Astrocyte (in vitro differentiated cells and primary cell): ENCODE data around the gene CERKL. TPM values are rescaled to one million over a fixed set of nuclear protein-coding genes. Genes with fewer than 3 reads are reported as not detected.

ENCODE experiments used
- DNase-seq: peaks from one replicate; pipeline ENCODE4 v3.0.0-alpha.2; 2010; ENCODE audit warnings: low read depth
- FAIRE-seq: peaks from 2 replicates; lab custom pipeline; 2011; peaks lifted over from hg19 to GRCh38; lab: Jason Lieb, UNC
- H2AFZ ChIP-seq: 2 replicates; pipeline ENCODE4 v1.6.0; 2012; ENCODE audit warnings: low read depth, low read length, inconsistent platforms
- H3K27ac ChIP-seq: 2 replicates; pipeline ENCODE4 v1.5.1; 2011; ENCODE audit warnings: low read depth, low read length, inconsistent platforms
- H3K27me3 ChIP-seq: 2 replicates; pipeline ENCODE4 v1.6.0; 2011; ENCODE audit warnings: low read length, inconsistent platforms; ENCODE audit not compliant: insufficient read depth
- H3K36me3 ChIP-seq: 2 replicates; pipeline ENCODE4 v1.5.1; 2011; ENCODE audit warnings: low read length, inconsistent platforms; ENCODE audit not compliant: insufficient read depth
- H3K4me1 ChIP-seq: 2 replicates; pipeline ENCODE4 v1.5.1; 2011; ENCODE audit warnings: low read length, inconsistent platforms; ENCODE audit not compliant: insufficient read depth
- H3K4me2 ChIP-seq: 2 replicates; pipeline ENCODE4 v1.6.0; 2012; ENCODE audit warnings: low read length, inconsistent platforms
- H3K4me3 ChIP-seq: 2 replicates; pipeline ENCODE4 v1.5.1; 2011; ENCODE audit warnings: low read depth, mild to moderate bottlenecking, low read length, inconsistent platforms; ENCODE audit not compliant: insufficient read depth
- H3K79me2 ChIP-seq: 2 replicates; pipeline ENCODE4 v1.6.0; 2012; ENCODE audit warnings: mild to moderate bottlenecking, low read length, inconsistent platforms; ENCODE audit not compliant: insufficient read depth
- H3K9ac ChIP-seq: 2 replicates; pipeline ENCODE4 v1.6.0; 2012; ENCODE audit warnings: mild to moderate bottlenecking, low read length, inconsistent platforms
- H3K9me3 ChIP-seq: 2 replicates; pipeline ENCODE4 v1.5.1; 2012; ENCODE audit warnings: low read depth, mild to moderate bottlenecking, low read length, inconsistent platforms; ENCODE audit not compliant: insufficient read depth
- H4K20me1 ChIP-seq: 2 replicates; pipeline ENCODE4 v1.6.0; 2012; ENCODE audit warnings: low read length, inconsistent platforms; ENCODE audit not compliant: insufficient read depth
- H3K27ac Mint-ChIP-seq: one replicate; pipeline ENCODE4 v1.8.0; 2021; ENCODE audit warnings: mild to moderate bottlenecking, mixed read lengths; ENCODE audit not compliant: unreplicated experiment
- H3K27me3 Mint-ChIP-seq: one replicate; pipeline ENCODE4 v1.8.0; 2021; ENCODE audit warnings: low read depth, mixed read lengths; ENCODE audit not compliant: unreplicated experiment
- H3K36me3 Mint-ChIP-seq: one replicate; pipeline ENCODE4 v1.8.0; 2021; ENCODE audit warnings: low read depth, mixed read lengths; ENCODE audit not compliant: unreplicated experiment
- H3K4me1 Mint-ChIP-seq: one replicate; pipeline ENCODE4 v1.8.0; 2021; ENCODE audit warnings: low read depth, mixed read lengths; ENCODE audit not compliant: unreplicated experiment
- H3K4me3 Mint-ChIP-seq: one replicate; pipeline ENCODE4 v1.8.0; 2021; ENCODE audit warnings: mild to moderate bottlenecking, moderate library complexity, mixed read lengths; ENCODE audit not compliant: unreplicated experiment
- H3K9me3 Mint-ChIP-seq: one replicate; pipeline ENCODE4 v1.8.0; 2021; ENCODE audit warnings: mild to moderate bottlenecking, mixed read lengths; ENCODE audit not compliant: unreplicated experiment
- EZH2 ChIP-seq: IDR thresholded peaks from 2 replicates; pipeline ENCODE4 v1.6.1; 2012; ENCODE audit warnings: mild to moderate bottlenecking, low read length, inconsistent platforms; ENCODE audit not compliant: insufficient read depth
- total RNA-seq: library from RNA; stranded (reverse); gene quantifications from 2 replicates; pipeline ENCODE4 v1.2.1, GENCODE V29; 2021
- TF ChIP-seq, protein P1 (sequence below): IDR thresholded peaks from 2 replicates; pipeline ENCODE4 v1.5.1; 2011; ENCODE audit warnings: low read depth, mild to moderate bottlenecking, inconsistent platforms, low read length, moderate library complexity; ENCODE audit not compliant: insufficient read depth

Gene CERKL
- total RNA-seq, 1 donor from 2014 or later = 0.16 TPM

GRCh38 chr2:181655519-181655918 lies 1.4 kb downstream of the CERKL start:
- Histone ChIP-seq H4K20me1 (no peaks in the 10 kb centered on the region), H2AFZ (no peak overlapping the region), H3K79me2 (no peaks in the 10 kb centered on the region), H3K4me3 (no peak overlapping the region), H3K4me2 (peak overlapping the region; percentile 18), H3K9me3 (no peaks in the 10 kb centered on the region), H3K27ac (no peak overlapping the region), H3K4me1 (peaks cover 5% of the 10 kb centered on the region), H3K27me3 (peaks cover 20% of the 10 kb centered on the region), H3K36me3 (no peaks in the 10 kb centered on the region), H3K9ac (no peak overlapping the region)
- DNase-seq = no peak
- Mint-ChIP-seq H3K4me3 (no peak overlapping the region), H3K36me3 (no peaks in the 10 kb centered on the region), H3K4me1 (no peaks in the 10 kb centered on the region), H3K9me3 (no peaks in the 10 kb centered on the region), H3K27ac (no peak overlapping the region), H3K27me3 (peaks cover 74% of the 10 kb centered on the region)
- no peak for FAIRE-seq
- no peak for TF ChIP-seq EZH2
- TF ChIP-seq, protein P1, sequence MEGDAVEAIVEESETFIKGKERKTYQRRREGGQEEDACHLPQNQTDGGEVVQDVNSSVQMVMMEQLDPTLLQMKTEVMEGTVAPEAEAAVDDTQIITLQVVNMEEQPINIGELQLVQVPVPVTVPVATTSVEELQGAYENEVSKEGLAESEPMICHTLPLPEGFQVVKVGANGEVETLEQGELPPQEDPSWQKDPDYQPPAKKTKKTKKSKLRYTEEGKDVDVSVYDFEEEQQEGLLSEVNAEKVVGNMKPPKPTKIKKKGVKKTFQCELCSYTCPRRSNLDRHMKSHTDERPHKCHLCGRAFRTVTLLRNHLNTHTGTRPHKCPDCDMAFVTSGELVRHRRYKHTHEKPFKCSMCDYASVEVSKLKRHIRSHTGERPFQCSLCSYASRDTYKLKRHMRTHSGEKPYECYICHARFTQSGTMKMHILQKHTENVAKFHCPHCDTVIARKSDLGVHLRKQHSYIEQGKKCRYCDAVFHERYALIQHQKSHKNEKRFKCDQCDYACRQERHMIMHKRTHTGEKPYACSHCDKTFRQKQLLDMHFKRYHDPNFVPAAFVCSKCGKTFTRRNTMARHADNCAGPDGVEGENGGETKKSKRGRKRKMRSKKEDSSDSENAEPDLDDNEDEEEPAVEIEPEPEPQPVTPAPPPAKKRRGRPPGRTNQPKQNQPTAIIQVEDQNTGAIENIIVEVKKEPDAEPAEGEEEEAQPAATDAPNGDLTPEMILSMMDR = no peak

- Histone ChIP-seq H3K27me3 (no peaks in the 10 kb centered on the region), H4K20me1 (no peaks in the 10 kb centered on the region), H3K9me3 (no peaks in the 10 kb centered on the region), H3K79me2 (no peaks in the 10 kb centered on the region), H3K9ac (no peak overlapping the region), H3K4me3 (no peak overlapping the region), H3K36me3 (no peaks in the 10 kb centered on the region), H2AFZ (no peak overlapping the region), H3K4me1 (no peaks in the 10 kb centered on the region), H3K27ac (no peak overlapping the region), H3K4me2 (no peak overlapping the region)
- no peaks in the 10 kb centered on the region for H3K4me1 Mint-ChIP-seq
- no peak for FAIRE-seq
- no peaks in the 10 kb centered on the region for H3K36me3 Mint-ChIP-seq
- H3K27ac Mint-ChIP-seq = no peak overlapping the region
- H3K9me3 Mint-ChIP-seq = no peaks in the 10 kb centered on the region
- H3K27me3 Mint-ChIP-seq = peaks cover 43% of the 10 kb centered on the region
- TF ChIP-seq EZH2 = no peak
- TF ChIP-seq, protein P1 = no peak
- no peak for DNase-seq
- no peak overlapping the region for H3K4me3 Mint-ChIP-seq
Observed at GRCh38 chr2:181649436-181649979, 7.4 kb downstream of the CERKL start.

DNA sequence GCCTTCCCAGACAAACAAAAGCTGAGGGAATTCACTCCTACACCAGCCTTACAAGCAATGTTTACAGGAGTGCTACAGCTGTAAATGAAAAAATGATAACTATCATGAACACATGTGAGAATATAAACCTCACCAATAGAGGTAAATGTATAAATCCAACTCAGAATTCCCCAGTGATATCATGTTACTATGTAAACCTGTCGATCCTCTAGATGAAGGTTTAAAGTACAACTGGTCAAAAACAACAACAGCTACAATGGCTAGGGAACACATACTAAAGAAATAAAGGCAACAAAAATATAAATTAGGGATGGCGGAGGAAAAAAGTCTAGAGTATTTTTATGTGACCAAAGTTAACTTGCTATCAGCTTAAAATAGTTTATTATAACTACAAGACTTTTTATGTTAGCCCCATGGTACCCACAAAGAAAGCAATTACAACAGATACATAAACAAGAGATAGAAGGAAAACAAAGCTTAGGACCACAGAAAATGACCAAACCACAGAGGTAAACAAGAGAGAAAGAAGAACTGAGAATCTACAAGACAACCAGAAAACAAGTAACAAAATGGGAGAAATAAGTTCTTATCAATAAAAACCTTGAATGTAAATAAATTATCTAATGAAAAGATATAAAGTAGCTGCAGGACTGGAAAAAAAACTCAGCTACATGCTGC lies 8.3 kb downstream of the CERKL start:
- Histone ChIP-seq H3K79me2 (no peaks in the 10 kb centered on the region), H3K4me3 (no peak overlapping the region), H2AFZ (no peak overlapping the region), H3K27ac (no peak overlapping the region), H3K36me3 (no peaks in the 10 kb centered on the region), H3K9ac (no peak overlapping the region), H3K9me3 (no peaks in the 10 kb centered on the region), H3K4me1 (no peaks in the 10 kb centered on the region), H4K20me1 (no peaks in the 10 kb centered on the region), H3K27me3 (no peaks in the 10 kb centered on the region), H3K4me2 (no peak overlapping the region)
- no peaks in the 10 kb centered on the region for H3K9me3 Mint-ChIP-seq
- H3K4me3 Mint-ChIP-seq = no peak overlapping the region
- no peak for TF ChIP-seq EZH2
- TF ChIP-seq, protein P1 = no peak
- H3K36me3 Mint-ChIP-seq = no peaks in the 10 kb centered on the region
- DNase-seq = no peak
- H3K4me1 Mint-ChIP-seq = no peaks in the 10 kb centered on the region
- no peak overlapping the region for H3K27ac Mint-ChIP-seq
- no peak for FAIRE-seq
- H3K27me3 Mint-ChIP-seq = peaks cover 40% of the 10 kb centered on the region
